ENCODE data around the gene PRAMEF12.
"Not testable (repeated sequence)": the region's sequence is repeated elsewhere in the genome, so short reads cannot be mapped to it uniquely, and the experiment has no call there.

The PRAMEF12 gene

DNA sequence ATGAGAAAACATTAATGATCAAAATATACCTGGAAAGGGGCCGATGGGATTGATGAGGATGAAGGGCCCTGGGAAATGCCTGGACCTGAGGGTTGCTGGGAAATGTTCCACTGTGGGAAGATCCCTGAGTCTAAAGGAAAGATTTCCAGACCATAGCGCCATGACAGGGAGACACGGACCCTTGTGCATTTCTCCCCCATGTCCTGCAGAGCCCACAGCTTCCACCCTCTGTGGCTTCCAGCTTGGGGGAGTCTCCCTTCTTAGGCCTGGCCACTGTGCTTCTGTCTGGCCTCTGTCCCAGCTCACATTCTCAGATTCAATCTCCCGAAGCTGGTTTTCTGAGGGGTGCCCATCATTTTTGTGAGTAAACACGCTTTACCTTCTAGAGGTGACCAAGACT is 1.0 kb upstream of the PRAMEF12 start:
- no peak for DNase-seq

GRCh38 chr1:12774801-12775345 is 1.3 kb downstream of the PRAMEF12 start:
- DNase-seq = no peak

GRCh38 chr1:12775443-12775842 is 1.9 kb downstream of the PRAMEF12 start:
- no peak for DNase-seq

- no peak for DNase-seq
These were observed 3.4 kb downstream of the PRAMEF12 start for GRCh38 chr1:12776801-12777557.

- DNase-seq = no peak
These were observed 4.5 kb downstream of the PRAMEF12 start for GRCh38 chr1:12778061-12778460.

DNA sequence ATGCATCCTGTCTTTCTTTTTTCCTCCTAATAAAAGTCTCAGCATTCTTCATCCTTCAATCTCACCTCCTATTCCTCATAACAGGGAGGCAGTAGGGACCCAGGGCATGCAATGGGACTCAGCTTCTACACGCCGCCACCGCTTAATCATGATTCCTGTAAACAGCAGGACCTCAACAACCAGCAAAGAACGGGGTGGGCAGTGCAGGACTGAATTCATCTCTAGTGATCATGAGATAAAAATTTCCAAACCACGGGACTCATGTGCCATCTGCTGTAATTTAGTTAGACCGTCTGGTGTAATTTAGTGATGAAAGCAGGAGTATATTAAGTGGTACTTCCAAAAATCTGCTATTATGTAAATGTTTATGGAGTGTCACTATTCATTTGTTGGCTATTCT is 5.4 kb downstream of the PRAMEF12 start:
- no peak for DNase-seq

DNA sequence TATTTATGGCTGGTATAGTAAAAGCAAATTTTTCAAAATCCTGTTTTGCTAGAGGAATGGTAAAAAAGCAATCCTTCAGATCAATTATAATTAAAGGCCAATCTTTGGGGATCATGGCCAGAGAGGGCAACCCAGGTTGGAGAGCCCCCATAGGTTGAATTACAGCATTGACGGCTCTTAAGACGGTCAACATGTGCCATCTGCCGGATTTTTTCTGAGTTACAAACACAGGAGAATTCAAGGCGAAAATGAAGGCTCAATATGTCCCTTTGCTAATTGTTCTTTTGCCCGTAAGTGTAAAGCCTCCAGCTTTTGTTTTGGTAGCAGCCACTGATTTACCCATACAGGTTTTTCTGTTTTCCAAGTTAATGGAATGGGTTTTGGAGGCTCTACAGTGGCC is 8.0 kb downstream of the PRAMEF12 start:
- not testable (repeated sequence) for DNase-seq

DNA sequence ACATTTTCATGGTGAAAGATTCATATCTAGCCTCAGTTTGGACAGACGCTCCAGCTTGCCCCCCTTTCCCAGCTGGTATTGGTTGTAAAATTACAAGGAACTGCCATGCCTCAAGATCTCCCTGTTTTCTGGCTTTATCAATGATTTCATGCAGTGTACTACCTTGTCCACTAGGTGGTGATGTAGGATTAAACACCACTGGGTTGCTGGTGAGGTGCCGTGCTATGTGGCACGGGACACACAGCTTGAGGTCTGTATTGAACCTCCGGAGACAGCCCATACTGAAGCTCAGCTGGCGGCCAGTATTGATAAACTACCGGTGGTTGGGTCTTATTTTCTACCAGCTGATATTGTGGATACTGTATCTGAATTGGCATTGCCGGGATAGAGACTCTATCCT is 10.2 kb downstream of the PRAMEF12 start:
- DNase-seq = not testable (repeated sequence)

- not testable (repeated sequence) for DNase-seq
These were observed 11.2 kb downstream of the PRAMEF12 start for GRCh38 chr1:12784729-12785128.

GRCh38 chr1:12791097-12791496 is 17.6 kb downstream of the PRAMEF12 start, which contains the start of gene PRAMEF1:
PRAMEF1 (plus strand) TSS chr1:12791397; CDS start chr1:12793228, 1,831 bp downstream.
- DNase-seq = not testable (repeated sequence)

DNA sequence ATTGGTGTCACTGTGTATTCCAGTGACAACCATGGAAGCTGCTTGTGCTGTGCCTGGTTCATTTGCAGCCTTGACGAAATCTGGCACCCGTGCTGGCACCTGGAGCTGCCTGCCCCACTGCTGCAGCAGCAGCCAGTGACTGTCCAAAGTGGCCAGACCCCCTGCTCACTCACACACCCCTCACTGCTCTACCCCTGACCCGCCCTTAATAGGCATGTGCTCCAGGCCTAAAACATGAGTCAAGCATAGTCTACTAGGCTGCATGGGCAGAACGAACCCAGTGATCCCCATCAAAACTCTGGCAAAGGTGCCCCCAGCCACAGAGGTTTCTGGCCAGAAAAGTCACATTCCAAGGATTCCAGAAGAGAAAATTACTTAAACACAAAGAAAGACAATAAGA is 25.4 kb downstream of the PRAMEF12 start:
- no peak for DNase-seq

GRCh38 chr1:12799730-12800129 is 26.2 kb downstream of the PRAMEF12 start:
- no peak for DNase-seq

GRCh38 chr1:12809933-12810332 is 36.4 kb downstream of the PRAMEF12 start:
- no peak for DNase-seq

GRCh38 chr1:12810691-12811408 is 37.3 kb downstream of the PRAMEF12 start:
- DNase-seq = no peak

DNA sequence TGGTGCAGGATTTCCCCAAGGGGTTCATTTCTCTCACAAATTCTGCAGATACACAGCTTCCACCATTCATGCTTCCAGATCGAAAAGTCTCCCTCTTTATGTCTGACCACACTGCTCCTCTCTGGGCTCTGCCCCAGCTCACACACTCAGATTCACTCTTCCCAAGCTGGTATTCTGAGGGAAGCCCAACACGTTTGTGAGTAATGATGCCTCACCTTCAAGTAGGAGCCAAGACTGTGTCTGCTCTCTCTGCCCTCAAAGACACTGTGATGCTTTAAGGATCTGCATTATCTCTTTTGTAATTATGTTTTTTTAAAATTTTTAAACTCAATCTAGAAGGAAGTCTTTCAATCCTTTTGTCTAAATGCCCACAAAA is 37.9 kb downstream of the PRAMEF12 start:
- DNase-seq = no peak

DNA sequence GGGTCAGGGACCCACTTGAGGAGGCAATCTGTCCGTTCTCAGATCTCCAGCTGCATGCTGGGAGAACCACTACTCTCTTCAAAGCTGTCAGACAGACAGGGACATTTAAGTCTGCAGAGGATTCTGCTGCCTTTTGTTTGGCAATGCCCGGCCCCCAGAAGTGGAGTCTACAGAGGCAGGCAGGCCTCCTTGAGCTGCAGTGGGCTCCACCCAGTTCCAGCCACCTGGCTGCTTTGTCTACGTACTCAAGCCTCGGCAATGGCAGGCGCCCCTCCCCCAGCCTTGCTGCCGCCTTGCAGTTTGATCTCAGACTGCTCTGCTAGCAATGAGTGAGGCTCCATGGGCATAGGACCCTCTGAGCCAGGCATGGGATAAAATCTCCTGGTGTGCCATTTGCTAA is 45.5 kb downstream of the PRAMEF12 start:
- not testable (repeated sequence) for DNase-seq
